ENCODE data around the gene FUT9.

Gene FUT9

GRCh38 chr6:96089173-96089572, 73.4 kb downstream of the FUT9 start:
- no peak for DNase-seq (ENCODE audit: low read depth)
- TF ChIP-seq, protein P1, sequence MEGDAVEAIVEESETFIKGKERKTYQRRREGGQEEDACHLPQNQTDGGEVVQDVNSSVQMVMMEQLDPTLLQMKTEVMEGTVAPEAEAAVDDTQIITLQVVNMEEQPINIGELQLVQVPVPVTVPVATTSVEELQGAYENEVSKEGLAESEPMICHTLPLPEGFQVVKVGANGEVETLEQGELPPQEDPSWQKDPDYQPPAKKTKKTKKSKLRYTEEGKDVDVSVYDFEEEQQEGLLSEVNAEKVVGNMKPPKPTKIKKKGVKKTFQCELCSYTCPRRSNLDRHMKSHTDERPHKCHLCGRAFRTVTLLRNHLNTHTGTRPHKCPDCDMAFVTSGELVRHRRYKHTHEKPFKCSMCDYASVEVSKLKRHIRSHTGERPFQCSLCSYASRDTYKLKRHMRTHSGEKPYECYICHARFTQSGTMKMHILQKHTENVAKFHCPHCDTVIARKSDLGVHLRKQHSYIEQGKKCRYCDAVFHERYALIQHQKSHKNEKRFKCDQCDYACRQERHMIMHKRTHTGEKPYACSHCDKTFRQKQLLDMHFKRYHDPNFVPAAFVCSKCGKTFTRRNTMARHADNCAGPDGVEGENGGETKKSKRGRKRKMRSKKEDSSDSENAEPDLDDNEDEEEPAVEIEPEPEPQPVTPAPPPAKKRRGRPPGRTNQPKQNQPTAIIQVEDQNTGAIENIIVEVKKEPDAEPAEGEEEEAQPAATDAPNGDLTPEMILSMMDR (IDR thresholded peaks at IDR 0.05; ENCODE audit: low read depth, low read length, missing control alignments), result peak; percentile 38

GRCh38 chr6:96094077-96094476, 78.3 kb downstream of the FUT9 start:
- TF ChIP-seq, protein P1 (IDR thresholded peaks at IDR 0.05; ENCODE audit: low read depth, low read length, missing control alignments), result no peak

More at GRCh38 chr6:96089173-96089572, 73.4 kb downstream of the FUT9 start:
- H3K4me3 ChIP-seq (ENCODE audit: low read depth, low read length), result no peak overlapping the region

DNA sequence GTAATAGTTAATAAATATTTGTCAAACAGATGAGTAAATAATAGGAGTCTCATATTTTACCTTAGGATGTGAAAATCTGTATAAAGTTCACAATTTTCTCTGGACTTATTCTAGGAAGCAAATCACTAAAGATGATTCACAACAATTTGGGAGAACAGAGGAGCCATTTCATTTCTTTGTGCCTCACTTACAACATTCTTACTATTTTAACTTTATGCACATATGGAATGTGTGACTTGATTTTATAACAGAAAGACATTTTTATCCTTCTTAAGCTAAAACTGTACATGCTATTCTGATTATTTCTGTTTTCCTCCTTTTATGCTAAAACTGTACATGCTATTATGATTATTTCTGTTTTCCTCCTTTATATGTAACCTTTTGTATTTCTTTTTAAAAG, 83.3 kb downstream of the FUT9 start:
- TF ChIP-seq, protein P1 (IDR thresholded peaks at IDR 0.05; ENCODE audit: low read depth, low read length, missing control alignments), result no peak
- H3K4me3 ChIP-seq (ENCODE audit: low read depth, low read length), result no peak overlapping the region
- DNase-seq (ENCODE audit: low read depth), result no peak

More at GRCh38 chr6:96094077-96094476, 78.3 kb downstream of the FUT9 start:
- H3K4me3 ChIP-seq (ENCODE audit: low read depth, low read length), result no peak overlapping the region
- no peak for DNase-seq (ENCODE audit: low read depth)

- H3K4me3 ChIP-seq (ENCODE audit: low read depth, low read length), result no peak overlapping the region
- TF ChIP-seq, protein P1 (IDR thresholded peaks at IDR 0.05; ENCODE audit: low read depth, low read length, missing control alignments), result no peak
- no peak for DNase-seq (ENCODE audit: low read depth)
These were observed 85.8 kb downstream of the FUT9 start for GRCh38 chr6:96101564-96101963.

- no peak for DNase-seq (ENCODE audit: low read depth)
- TF ChIP-seq, protein P1 (IDR thresholded peaks at IDR 0.05; ENCODE audit: low read depth, low read length, missing control alignments), result no peak
- H3K4me3 ChIP-seq (ENCODE audit: low read depth, low read length), result no peak overlapping the region
These were observed 89.1 kb downstream of the FUT9 start for GRCh38 chr6:96104910-96105309.

DNA sequence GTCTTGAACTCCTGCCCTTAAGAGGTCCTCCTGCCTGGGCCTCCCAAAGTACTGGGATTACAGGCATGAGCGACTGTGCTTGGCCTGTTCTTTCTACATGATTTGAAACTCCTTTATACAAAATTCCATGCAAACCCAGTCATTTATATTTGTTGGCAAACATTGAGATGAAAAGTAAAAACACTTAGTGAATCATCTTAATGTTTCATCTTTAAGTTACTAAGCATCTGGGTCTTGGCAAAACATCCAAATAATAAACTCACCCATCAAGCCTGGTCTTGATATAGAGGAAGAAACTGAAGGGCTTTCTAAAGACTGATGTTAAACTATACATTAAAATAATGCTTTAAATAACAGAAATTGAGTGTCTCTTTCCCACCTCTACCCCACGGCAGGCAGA, 95.1 kb downstream of the FUT9 start:
- H3K4me3 ChIP-seq (ENCODE audit: low read depth, low read length), result no peak overlapping the region
- no peak for DNase-seq (ENCODE audit: low read depth)
- TF ChIP-seq, protein P1 (IDR thresholded peaks at IDR 0.05; ENCODE audit: low read depth, low read length, missing control alignments), result no peak

GRCh38 chr6:96116674-96117073, 100.9 kb downstream of the FUT9 start:
- DNase-seq (ENCODE audit: low read depth), result no peak
- TF ChIP-seq, protein P1 (IDR thresholded peaks at IDR 0.05; ENCODE audit: low read depth, low read length, missing control alignments), result no peak
- H3K4me3 ChIP-seq (ENCODE audit: low read depth, low read length), result no peak overlapping the region

Measured in GM12864 (cell line).